Dermis microvascular lymphatic vessel endothelial cell (primary cell): ENCODE measurements around the gene ERF. TPM values are rescaled to one million over a fixed set of nuclear protein-coding genes. Genes with fewer than 3 reads are reported as not detected.

Experiments
- DNase-seq, 2 donors: peaks; one replicate each; pipeline versions ENCODE4 v3.0.0 to v3.0.0-alpha.2; 2010; ENCODE audit warnings: low read depth in 2 of 2
- total RNA-seq: library from RNA; depleted of rRNA; stranded (reverse); fragments of >200 nt; gene quantifications from 2 replicates; pipeline ENCODE4 v1.2.1, GENCODE V29; 2014

Gene ERF
- total RNA-seq, 1 donor from 2014 or later, result 18.4 TPM

DNA sequence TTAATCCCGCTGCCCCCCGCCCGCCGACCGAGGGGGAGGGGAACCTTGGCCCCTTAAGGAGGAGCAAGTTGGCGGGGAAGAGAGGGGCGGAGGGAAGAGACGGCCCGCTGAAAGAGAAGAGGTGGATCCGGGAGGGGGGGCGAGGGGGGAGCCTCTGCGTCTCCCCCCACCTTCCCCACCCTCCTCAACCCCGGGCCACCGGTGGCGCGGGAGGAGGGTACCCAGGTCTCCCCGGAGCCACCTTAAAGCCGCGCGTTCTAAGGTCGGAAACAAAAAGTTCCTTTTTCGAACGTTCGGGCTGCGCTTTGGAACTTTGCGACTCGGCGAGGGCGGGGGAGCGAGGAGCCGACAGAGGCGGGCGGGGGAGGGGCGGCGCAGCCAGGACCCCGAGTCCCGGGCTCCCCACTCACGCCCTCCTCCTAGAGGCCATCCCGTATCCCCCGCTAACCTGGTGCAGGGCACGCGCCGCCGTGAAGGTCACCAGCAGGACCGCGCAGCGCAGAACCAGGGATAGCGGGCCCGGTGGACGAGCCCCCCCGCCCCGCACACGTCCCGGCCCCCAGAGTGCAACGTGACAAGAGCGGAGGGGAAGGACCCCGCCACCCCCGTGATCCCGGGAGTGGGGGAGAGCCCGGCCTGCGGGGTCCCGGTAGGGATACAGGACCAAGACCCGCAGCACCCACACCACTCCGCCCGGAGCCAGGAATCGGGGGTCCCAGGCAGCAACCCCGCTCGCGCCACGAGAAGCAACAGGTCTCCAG is 659 bp downstream of the ERF start:
- peak in 1 of 2 donors; percentile 69 for DNase-seq

DNA sequence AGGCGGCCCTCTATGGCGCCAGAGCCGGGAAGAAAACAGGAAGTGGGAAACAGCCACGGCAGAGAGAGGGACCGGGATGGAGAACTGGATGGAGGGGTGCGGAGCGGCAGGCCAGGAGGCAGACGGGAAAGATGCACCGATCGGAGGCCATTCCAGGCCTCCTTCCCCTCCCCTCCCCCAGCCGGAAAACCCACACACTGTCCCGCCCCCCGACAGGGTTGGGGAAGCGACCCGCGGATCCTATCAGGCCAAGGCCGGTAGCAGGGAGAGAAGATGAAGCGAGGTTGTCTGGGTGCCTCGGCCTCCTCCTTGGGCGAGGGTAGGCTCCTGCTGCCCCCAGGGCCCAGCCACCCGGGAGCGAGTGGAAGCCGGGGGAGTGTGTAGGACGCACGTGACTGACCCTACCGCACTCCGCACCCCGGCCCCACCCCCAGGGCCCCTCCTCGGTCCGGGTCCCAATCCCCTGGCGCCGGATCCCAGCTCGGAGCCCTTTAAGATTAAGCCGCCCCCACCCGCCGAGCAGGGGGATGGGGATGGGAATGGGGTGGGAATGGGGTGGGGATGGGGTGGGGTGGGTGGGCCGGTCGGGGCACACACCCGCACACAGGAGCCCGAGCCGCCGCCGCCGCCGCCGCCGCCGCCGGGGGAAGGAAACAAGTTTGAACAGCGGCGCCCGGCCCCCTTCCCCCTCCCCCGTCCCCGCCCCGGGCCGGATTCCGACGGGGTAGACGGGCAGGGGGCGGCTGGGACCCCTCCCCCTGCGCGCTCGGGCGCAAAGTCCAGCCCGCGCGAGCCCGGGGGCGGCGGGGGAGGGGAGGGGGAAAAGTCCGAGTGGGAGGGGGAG is 1.5 kb downstream of the ERF start:
- peak in 1 of 2 donors; percentile 60 for DNase-seq

DNA sequence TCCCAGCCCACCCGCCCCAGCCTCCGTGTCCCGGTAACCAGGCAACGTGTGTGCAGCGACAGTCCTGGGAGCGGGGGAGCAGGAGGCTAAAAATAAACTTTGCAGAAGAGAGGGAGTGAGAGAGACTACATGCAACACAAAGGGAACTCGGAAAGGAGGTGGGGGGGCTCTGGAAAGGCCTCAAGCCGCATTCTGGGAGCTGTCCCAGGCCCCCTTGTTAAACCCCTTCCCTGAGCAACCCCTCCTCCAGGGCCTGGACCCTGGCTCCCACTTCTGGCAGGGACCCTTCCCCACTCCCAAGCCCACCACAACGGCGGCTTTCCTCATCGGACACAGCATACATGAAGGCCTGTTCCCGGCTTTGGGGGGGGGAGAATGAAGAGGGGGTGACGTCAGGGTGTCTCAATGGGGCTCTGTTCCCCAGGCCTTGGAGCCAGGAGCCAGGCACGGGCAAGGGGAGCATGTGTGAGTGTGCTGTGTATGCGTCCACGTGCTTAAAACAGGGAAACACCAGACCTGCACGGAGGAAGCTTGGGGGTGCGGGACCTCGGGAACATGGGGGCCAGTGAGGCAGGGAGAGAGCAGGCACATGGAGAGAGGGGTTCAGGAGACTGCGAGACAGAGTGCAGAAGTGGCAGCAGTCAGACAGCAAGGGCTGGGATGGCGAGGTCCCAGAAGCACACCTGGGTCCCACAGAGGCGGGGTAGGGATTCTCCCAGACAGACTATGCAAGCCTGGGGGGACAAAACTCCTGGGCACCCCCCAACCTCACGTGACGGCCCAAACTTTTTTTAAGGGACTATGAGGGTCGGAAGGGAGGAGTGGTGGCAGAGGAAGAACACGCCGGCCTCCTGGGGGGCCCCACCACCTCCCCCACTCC is 2.3 kb downstream of the ERF start:
- peak in 1 of 2 donors; percentile 28 for DNase-seq

DNA sequence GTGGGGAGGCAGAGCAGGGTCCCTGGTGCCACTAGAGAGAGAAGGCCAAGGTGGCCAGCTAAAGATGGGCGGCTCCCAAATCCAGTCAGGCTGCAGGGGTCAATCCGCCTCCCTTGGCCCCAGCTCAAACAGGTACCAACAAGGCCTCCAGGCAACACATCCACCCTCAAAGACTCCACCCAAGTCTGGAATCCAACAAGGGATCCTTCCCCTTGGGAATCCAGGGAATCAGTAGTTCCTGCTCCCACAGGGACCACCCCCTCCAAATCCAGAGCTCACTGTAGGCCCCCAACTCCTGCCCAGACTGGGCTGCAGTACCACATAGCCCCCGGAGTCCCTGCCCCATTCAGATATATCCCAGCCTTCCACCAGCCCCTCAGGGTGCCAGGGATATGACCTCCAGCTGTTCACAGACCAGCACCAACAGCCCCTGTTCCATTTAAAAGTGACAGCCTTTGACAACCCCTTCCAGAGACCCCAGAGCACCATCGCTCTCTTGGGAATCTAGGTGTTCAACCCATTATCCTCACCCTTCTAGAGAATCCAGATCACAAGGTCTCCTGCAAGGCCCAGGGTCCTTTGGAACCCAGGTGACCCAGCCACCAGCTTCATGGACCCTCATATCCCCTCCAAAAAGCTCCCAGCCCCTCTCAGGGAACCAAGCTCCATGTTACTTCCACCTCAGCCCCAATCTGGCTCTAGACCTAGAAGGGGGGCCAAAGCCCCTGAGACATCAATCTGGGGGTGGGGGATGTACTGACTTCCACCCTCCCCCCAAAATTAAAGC is 3.2 kb downstream of the ERF start:
- DNase-seq, result no peak

DNA sequence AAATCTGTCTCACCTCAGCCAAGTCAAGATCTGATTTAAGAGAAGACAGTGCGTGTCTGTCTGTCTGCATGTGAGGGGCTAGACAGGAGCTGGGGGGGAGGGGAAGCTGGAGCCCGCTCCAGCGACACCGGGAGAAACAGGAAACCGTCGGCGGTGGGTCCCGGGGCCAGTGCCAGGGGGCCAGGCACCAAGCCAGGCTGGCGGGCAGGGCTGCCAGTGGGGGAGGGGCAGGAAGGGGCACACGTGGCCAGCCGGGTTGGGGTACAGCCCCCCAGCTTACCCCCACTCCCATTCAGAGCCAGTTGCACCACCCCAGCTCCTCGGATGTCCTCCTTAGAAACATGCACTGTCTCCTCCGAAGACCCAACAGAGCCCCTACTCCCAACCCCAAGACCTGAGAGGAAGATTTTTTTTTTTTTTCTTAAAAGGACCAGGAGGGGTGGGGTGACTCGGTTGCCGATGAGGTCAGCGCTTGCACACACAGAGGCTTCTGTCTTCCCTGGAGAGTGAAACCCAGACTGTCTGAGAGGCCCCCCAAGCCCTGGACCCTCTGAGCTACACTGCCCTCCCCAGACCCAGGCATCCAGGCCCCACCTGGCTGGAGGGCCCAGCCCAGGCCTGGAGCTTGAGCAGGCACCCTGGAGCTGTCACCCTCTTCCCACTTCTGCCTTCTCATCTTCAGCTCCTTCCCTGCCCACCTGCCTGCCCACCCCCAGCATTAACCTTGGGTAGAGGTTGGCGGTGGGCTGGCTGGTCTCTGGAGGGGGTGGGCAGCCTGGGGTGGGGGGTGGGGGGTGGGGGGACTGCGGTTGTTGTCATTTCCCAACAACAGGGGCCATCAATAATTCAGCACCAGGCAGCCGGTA is 4.0 kb downstream of the ERF start:
- peak in 1 of 2 donors; percentile 54 for DNase-seq

DNA sequence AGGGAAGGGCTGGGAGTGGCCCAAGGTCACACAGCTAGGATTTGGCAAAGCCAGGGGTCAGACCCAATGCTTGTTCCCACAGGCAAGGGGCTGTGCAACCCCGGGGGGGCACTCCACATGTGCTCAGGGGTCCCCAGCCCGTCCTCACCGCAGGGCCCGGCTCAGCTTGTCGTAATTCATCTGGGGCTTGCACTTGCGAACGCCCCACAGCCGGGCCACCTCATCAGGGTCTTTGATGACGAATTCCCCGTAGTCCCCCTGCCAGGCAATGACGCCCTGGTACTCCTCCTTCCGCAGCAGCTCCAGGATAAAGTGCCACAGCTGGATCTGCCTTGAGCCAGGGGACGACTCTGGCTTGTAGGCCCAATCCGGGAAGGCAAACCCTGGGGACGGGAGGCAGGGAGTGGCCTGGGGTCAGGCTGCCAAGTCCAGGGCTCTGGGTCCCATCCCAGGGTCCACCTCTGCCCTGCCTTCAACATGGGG is 4.7 kb downstream of the ERF start:
- DNase-seq, result peak in 1 of 2 donors; percentile 19

DNA sequence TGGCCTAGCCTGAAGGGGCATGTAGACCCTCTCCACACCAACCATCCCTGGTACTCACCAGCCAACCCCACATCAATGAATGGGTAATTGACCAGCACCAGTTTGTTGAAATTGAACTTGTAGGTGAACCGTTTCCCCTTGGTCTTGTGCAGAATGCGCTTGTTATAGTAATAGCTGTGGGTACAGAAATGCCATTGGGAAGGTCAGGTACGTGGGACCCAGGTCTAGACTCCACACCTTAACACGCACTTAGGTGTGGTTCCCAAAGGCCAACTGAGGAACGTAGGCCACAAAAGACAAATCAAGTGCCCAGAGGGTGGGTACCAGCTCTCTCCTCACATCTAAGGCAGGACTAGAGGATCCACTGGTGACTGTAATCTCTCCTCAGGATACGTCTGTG is 5.2 kb downstream of the ERF start:
- no peak for DNase-seq

DNA sequence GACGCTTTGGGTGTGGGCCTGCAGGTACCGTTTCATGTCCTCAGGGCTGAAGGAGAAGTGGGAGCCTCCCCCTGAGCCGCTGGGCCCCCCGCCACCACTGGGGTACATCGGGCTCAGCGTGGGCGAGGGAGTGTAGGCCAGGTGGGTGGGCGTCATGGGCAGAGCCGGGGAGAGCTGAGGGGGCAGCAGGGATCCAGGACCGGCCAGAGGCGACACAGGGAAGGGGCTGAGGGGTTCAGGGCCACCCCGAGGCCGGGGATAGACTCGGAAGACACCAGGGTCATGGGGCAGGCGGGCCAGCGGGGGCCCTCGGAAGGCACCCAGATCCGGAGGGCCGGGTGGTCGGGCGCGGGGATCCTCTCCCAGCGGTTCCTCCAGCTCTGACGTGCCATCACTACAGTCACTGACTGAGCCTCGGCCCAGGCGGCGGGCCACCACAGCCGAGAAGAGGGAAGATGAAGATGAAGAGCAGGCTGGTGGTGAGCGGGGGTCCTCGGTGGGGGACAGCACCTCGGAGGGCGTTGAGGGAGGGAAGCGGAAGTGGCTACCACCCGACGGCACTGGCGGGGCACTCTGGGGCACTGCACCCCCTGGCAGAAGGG is 5.7 kb downstream of the ERF start:
- DNase-seq, result no peak

DNA sequence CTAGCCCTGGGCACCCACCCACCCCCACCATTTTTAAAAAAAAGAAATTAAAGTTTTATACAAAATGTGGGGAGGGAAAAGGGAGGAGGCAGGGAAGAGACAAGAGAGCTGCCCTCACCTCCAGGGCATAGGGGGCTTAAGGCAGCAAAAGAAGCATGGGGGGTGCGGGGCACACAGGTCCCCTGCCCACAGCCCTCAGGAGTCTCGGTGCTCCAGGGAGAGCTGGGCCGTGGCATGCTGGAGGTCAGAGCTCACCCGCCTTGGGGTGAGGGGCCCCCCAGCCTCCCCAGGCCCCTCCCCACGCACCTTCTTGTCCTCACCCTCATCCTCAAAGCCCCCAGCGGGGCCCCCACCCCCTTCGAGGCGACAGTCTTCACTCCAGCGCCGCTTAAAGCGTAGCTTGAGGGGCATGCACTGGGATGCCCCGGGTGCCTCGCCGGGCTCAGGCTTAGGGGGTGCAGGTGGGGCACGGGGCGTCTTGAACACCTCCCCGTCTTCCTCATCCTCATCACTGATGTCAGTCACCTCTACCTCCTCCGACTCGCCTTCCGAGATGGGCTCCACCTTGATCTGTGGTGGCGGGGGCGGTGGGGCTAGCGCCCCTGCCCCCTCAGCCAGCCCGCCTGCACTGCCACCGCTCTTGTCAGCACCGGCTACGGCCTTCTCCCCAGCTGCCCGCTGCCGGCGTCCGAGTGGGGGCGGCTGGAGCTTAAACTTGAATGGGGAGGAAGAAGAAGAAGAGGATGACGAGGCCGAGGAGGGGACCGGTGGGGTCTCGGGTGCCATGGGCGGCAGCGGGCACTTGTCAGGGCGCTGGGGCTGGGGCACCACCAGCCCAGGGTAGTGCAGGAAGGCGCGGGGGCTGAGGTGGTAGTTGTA is 6.4 kb downstream of the ERF start:
- DNase-seq, result no peak

DNA sequence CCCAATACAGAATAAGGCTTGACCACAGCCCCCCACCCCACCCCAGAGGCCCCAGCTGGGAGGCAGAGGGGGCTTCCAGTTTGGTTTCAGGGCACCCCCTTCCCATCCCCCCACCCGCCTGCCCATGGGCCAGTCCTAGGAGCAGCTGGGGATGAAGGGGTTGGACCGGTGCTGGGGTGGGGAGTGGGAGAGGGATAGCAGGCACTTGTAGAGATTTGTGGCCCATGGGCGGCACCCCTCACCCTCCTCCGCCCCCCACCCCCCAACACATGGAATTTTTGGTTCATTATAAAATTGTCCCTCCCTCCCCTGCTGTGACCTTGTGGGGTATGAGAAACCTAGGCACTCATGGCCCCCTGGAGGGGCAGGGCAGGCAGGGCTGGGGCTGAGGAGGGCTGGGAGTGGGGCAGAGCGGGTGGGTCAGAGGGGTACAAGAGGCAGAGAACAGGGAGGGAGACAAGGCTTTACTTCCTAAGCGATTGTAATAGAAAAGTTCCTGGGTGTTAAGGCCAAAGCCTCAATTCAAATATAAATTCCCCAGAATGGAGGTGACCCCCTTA is 7.2 kb downstream of the ERF start:
- DNase-seq, result no peak

DNA sequence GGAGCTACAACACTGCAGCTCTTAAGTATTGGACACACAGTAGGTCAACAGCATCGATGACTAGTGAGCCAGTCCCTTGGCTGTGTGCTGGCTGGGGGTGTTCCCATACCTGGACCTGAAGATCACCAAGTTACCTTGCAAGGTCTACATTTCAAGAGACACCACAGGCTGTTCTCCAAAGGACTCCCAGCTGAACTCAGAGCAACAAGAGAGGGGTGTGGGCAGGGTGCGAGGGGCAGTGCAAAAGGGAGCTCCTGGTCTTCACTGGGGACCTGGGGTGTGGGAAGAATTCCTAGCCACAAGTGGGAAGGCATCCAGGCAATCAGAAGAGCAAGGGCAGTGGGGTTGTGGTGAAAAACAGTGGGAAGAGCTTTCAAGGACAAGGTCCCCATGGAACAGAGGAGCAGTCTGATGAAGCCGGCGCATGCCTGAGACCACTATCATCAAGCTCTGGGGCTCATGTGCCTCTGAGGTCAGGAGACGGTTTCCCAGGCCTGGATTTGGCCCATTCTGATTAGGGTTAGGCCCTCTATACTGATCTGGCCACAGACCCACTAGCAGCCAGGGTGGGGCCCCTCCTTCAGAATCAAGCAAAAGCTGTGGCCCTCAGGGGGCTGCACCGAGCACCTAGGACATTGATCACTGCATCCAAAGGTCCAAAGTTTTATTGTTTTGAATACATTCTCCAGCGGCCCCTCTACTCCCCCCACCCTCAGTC is 7.8 kb downstream of the ERF start:
- DNase-seq, result no peak

DNA sequence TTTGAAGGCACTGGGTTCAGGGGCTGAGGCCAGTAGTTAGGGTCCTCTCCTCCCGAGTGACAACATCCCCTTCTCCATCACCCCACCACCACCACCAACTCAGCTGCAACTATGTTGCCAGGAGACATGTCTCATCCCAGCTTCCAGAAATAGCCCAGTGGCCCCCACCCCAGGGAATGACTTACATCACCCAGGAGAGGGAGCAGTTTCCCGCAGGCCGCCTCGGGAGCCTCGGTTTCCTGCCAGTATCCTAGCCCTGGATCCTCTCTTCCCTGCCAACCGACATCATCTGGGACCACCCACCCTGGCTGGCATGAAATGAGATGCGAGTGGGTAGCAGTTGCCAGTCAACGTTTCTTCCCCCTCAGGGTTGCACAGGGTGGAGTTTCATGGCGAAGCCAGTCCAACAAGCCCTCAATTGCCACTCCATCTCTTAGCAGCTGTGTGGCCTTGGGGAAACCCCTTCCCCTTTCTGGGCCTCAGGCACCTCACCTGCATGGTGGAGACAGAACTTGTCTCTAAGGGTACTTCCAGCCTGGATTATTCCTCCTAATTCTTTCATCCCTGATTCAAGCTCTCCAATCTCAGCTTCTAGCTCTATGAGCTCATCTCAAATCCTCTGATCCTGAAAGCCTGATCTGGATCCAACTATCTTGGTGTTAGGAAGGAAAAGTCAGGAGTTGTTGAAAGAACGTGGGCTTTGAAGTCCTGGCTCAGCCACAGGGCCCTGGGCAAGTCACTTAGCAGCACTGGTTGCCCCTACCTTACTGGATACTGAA is 8.6 kb downstream of the ERF start:
- DNase-seq, result peak in 1 of 2 donors; percentile 87

DNA sequence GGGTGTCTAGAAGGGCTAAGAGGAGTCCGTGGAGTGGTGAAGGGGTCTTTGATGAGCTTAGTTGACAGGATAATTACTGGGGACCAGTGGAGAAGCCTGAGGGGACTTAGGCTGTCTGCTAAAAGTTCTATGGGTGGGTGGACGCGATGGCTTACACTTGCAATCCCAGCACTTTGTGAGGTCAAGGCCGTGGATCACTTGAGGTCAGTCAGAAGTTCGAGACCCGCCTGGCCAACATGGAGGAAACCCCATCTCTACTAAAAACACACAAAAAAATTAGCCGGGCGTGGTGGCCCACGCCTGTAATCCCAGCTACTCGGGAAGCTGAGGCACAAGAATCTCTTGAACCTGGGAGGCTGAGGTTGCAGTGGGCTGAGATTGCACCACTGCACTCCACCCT is 9.7 kb downstream of the ERF start:
- DNase-seq, result no peak

DNA sequence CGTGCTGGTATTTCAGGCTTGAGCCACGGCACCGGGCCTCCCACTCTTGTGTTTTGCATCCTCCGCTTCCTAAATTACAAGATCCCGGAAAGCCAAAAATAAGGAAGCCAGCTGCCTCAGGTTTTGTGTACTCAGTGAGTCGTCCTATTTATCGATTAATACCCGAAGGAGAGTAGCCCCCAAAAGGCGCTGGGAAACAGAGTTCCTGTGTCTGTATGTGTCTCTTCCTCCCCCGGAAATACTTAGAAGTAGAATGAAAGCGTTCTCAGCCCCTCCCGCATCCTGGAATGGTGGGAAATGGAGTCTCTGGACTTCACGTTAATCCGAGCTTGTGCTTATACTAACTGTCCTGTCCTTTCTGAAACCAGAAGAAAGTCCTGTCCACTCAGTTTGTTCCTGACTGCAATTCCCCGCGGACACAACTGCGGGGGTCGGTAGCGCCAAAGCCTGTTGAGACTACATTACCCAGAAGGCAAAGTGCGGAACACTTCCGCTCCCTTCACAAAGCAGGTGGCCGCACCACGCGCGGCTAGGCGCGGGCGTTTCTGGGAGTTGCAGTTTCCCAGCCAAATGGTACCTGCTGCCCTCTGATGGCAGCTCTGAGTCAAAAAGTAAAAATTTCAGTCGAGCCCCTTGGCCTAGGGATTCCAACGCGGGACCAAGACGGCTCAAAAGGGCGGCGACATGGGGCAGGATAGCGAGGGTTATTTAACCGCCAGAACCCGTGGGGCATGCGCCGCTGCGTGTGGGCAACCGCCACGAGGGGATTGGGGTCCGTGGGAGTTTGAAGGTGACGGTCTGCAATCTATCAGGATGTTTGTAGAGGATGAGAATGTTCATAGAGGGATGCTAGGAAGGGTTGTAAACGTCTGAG is 10.3 kb downstream of the ERF start:
- peak; percentile 87 to 94 for DNase-seq

DNA sequence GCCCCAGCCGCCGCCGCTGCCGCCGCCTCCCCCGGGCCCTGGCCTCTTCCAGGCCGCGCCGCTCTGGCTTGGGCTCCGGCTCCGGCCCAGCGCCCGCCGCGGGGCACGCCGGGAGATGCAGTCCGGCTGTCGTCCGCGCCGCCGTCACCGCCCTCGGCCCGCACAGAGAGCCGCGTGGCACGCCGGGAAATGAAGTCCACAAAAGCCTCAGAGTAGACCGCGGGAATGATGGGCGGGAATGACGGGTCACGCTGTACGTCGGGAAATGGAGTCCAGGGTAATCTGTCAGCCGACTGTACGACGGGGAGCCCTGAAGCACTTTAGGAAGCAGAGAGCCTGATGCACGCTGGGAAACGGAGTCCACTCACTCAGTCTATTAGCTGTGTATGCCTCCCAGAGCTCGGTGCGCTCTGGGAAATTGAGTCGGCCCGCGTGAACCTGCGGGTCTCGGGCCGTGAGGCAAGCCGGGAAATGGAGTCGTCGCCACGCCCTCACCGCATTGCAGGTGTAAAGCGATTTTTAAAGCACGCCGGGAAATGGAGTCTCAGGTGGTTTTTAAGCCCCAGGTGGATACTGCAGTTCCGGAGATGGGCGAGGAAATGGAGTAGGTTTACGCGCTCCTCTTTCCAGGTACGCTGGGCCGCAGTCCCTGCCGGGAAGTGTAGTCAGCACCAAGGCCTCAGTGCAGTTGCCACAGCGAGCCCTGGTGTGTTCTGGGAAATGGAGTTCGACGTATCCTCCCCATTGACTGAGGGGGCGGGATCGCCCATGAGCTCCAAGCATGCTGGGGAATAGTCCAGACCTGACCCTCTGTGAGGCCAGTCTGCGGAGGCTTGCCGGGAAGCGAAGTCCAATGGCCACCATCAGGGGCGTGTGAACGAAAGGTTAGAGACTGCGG is 12.2 kb downstream of the ERF start, which contains the start of gene GSK3A:
TSS of gene GSK3A (minus strand) at position 91 of the 898 bp plus-strand sequence. CDS start 137 bp downstream, outside the sequence.
- DNase-seq, result peak; percentile 99
